Panc1 (cell line): ENCODE measurements around the gene HDGFL1.

Source experiments
- CTCF ChIP-seq: fragments of 450-650 bp; IDR thresholded peaks from 2 replicates; pipeline ENCODE4 v1.5.1; 2017; ENCODE audit warnings: mild to moderate bottlenecking
- POLR2AphosphoS5 ChIP-seq: IDR thresholded peaks from 2 replicates; pipeline ENCODE4 v1.6.1; 2012; ENCODE audit warnings: mild to moderate bottlenecking, low read depth, low read length, moderate library complexity
- TCF7L2 ChIP-seq: IDR thresholded peaks from 2 replicates; pipeline ENCODE4 v1.6.1; 2011; ENCODE audit warnings: mild to moderate bottlenecking, low read depth, low read length, inconsistent platforms

GRCh38 chr6:22601984-22602383 lies 32.6 kb downstream of the HDGFL1 start:
- no peak for TF ChIP-seq CTCF
- no peak for TF ChIP-seq TCF7L2
- TF ChIP-seq POLR2AphosphoS5, result no peak
